Tibial nerve (tissue), 3 donors: Measurements from ENCODE around the gene TPCN1.

Experiments
- POLR2A ChIP-seq, 2 donors: fragments of 450-650 bp; IDR thresholded peaks; one replicate each; pipeline ENCODE4 v1.6.1; 2017; ENCODE audit warnings: antibody characterized with exemption in 2 of 2, mild to moderate bottlenecking in 2 of 2, moderate library complexity in 2 of 2
- TF ChIP-seq, protein P1 (sequence below), 5 experiments: fragments of 200-600 bp in 3 of 5; fragments of 450-650 bp in 2 of 5; sonication (generic) in 3 of 5; IDR thresholded peaks; one replicate each; pipeline ENCODE4 v1.5.1; 2016 to 2019; ENCODE audit warnings: antibody characterized with exemption in 5 of 5, mild to moderate bottlenecking in 3 of 5, moderate library complexity in 2 of 5

- TF ChIP-seq, protein P1, sequence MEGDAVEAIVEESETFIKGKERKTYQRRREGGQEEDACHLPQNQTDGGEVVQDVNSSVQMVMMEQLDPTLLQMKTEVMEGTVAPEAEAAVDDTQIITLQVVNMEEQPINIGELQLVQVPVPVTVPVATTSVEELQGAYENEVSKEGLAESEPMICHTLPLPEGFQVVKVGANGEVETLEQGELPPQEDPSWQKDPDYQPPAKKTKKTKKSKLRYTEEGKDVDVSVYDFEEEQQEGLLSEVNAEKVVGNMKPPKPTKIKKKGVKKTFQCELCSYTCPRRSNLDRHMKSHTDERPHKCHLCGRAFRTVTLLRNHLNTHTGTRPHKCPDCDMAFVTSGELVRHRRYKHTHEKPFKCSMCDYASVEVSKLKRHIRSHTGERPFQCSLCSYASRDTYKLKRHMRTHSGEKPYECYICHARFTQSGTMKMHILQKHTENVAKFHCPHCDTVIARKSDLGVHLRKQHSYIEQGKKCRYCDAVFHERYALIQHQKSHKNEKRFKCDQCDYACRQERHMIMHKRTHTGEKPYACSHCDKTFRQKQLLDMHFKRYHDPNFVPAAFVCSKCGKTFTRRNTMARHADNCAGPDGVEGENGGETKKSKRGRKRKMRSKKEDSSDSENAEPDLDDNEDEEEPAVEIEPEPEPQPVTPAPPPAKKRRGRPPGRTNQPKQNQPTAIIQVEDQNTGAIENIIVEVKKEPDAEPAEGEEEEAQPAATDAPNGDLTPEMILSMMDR (IDR thresholded peaks at IDR 0.05), result no peak
- TF ChIP-seq POLR2A (IDR thresholded peaks at IDR 0.05), result no peak
Observed at GRCh38 chr12:113207613-113208040, 13.6 kb upstream of the TPCN1 start.
